ENCODE results near the gene GPN1. TPM values are rescaled to one million over a fixed set of nuclear protein-coding genes. Genes with fewer than 3 reads are reported as not detected.

GPN1 gene
- total RNA-seq, 1 experiment from 2014 or later = 48.5 TPM

DNA sequence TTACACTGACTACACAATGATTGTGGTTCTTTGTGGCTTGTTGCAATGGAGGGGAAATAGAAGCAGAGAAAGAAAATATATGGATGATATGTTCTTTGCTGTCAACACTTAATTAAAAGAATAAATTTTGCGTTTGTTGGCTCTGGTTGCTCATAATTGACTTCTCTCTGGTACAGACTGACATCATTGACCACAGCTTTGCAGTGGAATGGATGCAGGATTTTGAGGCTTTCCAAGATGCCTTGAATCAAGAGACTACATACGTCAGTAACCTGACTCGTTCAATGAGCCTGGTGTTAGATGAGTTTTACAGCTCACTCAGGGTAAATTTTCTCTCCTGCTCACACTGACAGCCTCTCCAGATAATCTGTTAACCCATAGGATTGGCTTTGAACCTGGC is 9.9 kb downstream of the GPN1 start:
- no peak overlapping the region for H3K4me3 Mint-ChIP-seq
- no peak overlapping the region for H2BK20ac ChIP-seq (ENCODE audit: low read depth, low read length, poor library complexity, severe bottlenecking)
- no peak overlapping the region for H3K27ac ChIP-seq (ENCODE audit: insufficient read length, low read depth, low read length)
- H2BK12ac ChIP-seq (ENCODE audit: insufficient read length, low read depth, low read length) = no peak overlapping the region
- no peaks in the 10 kb centered on the region for H3K9me3 ChIP-seq (ENCODE audit: control insufficient read depth, low read depth, low read length)
- no peak overlapping the region for H2BK15ac ChIP-seq (ENCODE audit: low read depth, low read length)
- no peak overlapping the region for H2AFZ ChIP-seq (ENCODE audit: low read length)
- no peak overlapping the region for H2AK5ac ChIP-seq (ENCODE audit: insufficient read length, low read length)
- TF ChIP-seq CTCF (conservative IDR thresholded peaks at IDR 0.05) = no peak
- H3K9me3 Mint-ChIP-seq = no peaks in the 10 kb centered on the region
- H3K27me3 ChIP-seq (ENCODE audit: insufficient read depth, low read length) = no peaks in the 10 kb centered on the region
- H4K91ac ChIP-seq (ENCODE audit: insufficient read length, low read depth, low read length) = no peak overlapping the region
- H3K79me1 ChIP-seq (ENCODE audit: insufficient read depth, low read depth, low read length, poor library complexity, severe bottlenecking) = no peaks in the 10 kb centered on the region
- no peak overlapping the region for H2BK120ac ChIP-seq (ENCODE audit: low read depth, low read length, poor library complexity, severe bottlenecking)
- H3K9ac ChIP-seq (ENCODE audit: extremely low read depth, insufficient read length, low read length) = no peak overlapping the region
- no peaks in the 10 kb centered on the region for H3K4me1 ChIP-seq (ENCODE audit: insufficient read depth, low read length)
- no peak for DNase-seq
- H3K56ac ChIP-seq (ENCODE audit: insufficient read length, low read depth, low read length) = no peak overlapping the region
- no peaks in the 10 kb centered on the region for H3K23me2 ChIP-seq (ENCODE audit: insufficient read length, low read depth, low read length, poor library complexity, severe bottlenecking)
- no peak overlapping the region for H2BK5ac ChIP-seq (ENCODE audit: insufficient read length, low read length)
- H3K27me3 Mint-ChIP-seq (ENCODE audit: low read depth) = no peaks in the 10 kb centered on the region
- H4K20me1 ChIP-seq (ENCODE audit: control insufficient read depth, insufficient read depth, insufficient read length) = no peaks in the 10 kb centered on the region
- H3K18ac ChIP-seq (ENCODE audit: insufficient read length, low read depth, low read length) = no peak overlapping the region
- no peaks in the 10 kb centered on the region for H3K79me2 ChIP-seq (ENCODE audit: insufficient read depth, low read length)
- H3K14ac ChIP-seq (ENCODE audit: insufficient read depth, low read length) = no peak overlapping the region
- H3K27ac Mint-ChIP-seq = no peak overlapping the region
- H3K4me2 ChIP-seq (ENCODE audit: insufficient read depth, insufficient read length, low read length) = no peak overlapping the region
- H4K8ac ChIP-seq (replicated peaks; ENCODE audit: insufficient read length, low read depth, low read length) = no peak overlapping the region
- no peak overlapping the region for H3K4ac ChIP-seq (ENCODE audit: low read depth, low read length)
- H4K5ac ChIP-seq (ENCODE audit: insufficient read length, low read depth, low read length) = no peak overlapping the region
- H3K36me3 Mint-ChIP-seq (ENCODE audit: insufficient read depth in 1 of 3, low read depth in 3 of 3) = peaks cover 21 to 68% (median 56%) of the 10 kb centered on the region in 3 experiments
- no peak overlapping the region for H3K23ac ChIP-seq (ENCODE audit: insufficient read length, low read depth, low read length)
- no CpG with 5 or more reads among the region's 3 CpGs for WGBS (ENCODE audit: extremely low coverage, insufficient read length, low lambda C conversion rate)
- no peak overlapping the region for H3T11ph ChIP-seq (ENCODE audit: low read length)
- H3K4me1 Mint-ChIP-seq = no peaks in the 10 kb centered on the region
